Measurements from ENCODE around the gene SCAMP1.

SCAMP1 gene

GRCh38 chr5:78515670-78516069 lies 155.3 kb downstream of the SCAMP1 start:
- DNase-seq: no peak

- DNase-seq: no peak
Measured at GRCh38 chr5:78518365-78519197, 158.2 kb downstream of the SCAMP1 start.

GRCh38 chr5:78519198-78519941 lies 159.0 kb downstream of the SCAMP1 start:
- no peak for DNase-seq

GRCh38 chr5:78521455-78521854 lies 161.0 kb downstream of the SCAMP1 start:
- no peak for DNase-seq

- DNase-seq: no peak
Measured at GRCh38 chr5:78522476-78523260, 162.3 kb downstream of the SCAMP1 start.

GRCh38 chr5:78523314-78524193 lies 163.1 kb downstream of the SCAMP1 start:
- DNase-seq: no peak

- no peak for DNase-seq
Measured at GRCh38 chr5:78526049-78526525, 165.7 kb downstream of the SCAMP1 start.

- no peak for DNase-seq
Measured at GRCh38 chr5:78527054-78527859, 166.8 kb downstream of the SCAMP1 start.

- DNase-seq: no peak
Measured at GRCh38 chr5:78527925-78528324, 167.5 kb downstream of the SCAMP1 start.

Data from RPMI8226 (cell line).